ENCODE data around the gene TBC1D9B.

Gene TBC1D9B

GRCh38 chr5:179906795-179907555, 722 bp downstream of the TBC1D9B start:
- DNase-seq = no peak

DNA sequence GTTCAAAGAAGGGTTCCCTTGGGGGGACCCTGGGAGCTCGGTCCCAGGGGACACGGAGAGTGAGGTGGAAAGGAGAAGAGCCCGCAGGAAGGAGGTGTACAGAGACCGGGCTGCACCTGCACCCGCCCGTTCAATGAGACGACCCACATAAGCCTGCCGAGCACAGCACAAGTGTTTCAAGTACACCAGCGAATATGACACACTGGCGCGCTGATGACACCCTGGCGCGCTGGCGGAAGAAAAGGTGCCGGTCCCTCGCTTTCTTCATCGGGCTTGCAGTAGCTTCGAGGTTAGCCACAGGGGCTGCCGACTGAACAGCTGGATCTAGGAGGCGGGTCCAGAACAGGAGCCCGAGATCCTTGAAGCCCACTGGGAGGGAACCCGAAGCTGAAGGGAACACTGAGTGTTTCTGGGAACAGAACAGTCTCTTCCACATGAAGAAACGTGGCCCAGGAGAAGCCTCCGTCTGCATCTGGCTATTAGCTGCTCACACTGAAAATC, 1.4 kb downstream of the TBC1D9B start:
- no peak for DNase-seq

- no peak for DNase-seq
These were observed 2.5 kb downstream of the TBC1D9B start for GRCh38 chr5:179905161-179905560.

GRCh38 chr5:179904463-179905160, 3.1 kb downstream of the TBC1D9B start:
- no peak for DNase-seq

DNA sequence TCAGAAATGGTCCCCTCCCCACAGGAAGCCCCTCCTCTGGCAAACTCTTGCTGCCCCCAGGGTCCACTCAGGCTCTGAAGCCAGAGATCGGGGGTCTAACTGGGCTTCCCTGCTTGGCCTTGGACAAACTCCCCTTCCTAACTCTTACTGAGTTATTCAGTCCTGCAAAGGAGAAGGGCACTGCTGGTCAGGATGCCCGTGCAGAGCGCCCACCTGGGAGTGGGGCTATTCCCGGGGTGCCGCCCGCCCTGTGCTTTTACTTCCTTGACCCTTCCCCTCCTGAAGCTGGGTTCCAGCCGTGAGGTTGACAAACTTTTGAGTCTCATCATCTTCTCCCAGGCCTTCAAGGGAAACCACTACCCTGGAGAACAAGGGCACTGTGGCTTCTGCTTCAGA, 4.9 kb downstream of the TBC1D9B start:
- no peak for DNase-seq

- DNase-seq = no peak
These were observed 5.6 kb downstream of the TBC1D9B start for GRCh38 chr5:179901915-179902762.

DNA sequence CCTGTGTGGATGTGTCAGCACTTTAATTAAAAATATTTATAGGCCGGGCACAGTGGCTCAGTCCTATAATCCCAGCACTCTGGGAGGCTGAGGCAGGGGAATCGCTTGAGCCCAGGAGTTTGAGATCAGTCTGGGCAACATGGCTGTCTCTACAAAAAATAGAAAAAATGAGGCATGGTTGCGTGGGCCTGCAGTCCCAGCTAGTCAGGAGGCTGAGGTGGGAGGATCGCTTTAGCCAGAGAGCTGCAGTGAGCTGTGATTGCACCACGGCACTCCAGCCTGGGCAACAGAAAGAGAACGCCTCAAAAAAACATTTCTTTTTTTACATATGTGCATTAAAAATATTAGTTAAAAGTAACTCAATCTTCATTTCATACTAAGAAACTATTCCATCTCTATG, 6.2 kb downstream of the TBC1D9B start:
- DNase-seq = no peak

GRCh38 chr5:179900711-179901110, 7.0 kb downstream of the TBC1D9B start:
- DNase-seq = no peak

DNA sequence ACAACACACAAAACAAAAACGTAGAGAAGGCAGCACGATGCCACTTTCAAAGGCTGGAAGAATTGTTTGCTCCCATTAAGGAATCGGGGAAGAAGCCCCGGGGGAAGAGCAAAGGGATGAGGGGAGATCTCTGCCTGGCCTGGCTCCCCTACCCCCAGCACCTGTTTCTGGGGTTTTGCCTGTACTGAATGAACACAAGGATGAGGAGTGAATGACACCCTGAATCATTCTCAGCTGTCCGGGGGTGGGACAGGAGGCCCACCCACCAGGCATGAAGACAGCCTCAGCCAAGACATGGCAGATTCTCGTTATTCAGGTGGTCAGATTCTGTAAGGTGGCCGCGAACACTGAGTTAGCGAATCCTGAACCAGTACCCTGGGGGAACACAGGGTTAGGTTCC, 7.5 kb downstream of the TBC1D9B start:
- no peak for DNase-seq

DNA sequence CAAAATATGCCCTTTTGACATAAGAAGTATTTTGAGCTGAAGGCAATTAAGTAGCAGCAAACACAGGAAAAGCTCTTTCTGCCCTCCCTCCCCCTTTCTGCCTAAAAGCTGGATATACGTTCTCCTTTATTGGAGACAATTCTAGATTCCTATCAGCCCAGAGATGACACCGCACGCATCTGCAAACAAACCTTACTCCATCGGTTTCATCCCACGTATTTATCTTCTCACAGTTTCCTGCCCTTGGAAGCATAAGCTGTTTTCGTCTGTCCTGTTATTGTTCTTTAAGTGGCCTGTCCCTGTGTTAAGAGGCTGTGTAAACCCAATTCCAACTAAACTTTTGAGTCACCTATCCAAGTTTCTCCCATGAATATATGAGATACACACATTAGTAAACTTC, 11.8 kb downstream of the TBC1D9B start:
- DNase-seq = no peak

DNA sequence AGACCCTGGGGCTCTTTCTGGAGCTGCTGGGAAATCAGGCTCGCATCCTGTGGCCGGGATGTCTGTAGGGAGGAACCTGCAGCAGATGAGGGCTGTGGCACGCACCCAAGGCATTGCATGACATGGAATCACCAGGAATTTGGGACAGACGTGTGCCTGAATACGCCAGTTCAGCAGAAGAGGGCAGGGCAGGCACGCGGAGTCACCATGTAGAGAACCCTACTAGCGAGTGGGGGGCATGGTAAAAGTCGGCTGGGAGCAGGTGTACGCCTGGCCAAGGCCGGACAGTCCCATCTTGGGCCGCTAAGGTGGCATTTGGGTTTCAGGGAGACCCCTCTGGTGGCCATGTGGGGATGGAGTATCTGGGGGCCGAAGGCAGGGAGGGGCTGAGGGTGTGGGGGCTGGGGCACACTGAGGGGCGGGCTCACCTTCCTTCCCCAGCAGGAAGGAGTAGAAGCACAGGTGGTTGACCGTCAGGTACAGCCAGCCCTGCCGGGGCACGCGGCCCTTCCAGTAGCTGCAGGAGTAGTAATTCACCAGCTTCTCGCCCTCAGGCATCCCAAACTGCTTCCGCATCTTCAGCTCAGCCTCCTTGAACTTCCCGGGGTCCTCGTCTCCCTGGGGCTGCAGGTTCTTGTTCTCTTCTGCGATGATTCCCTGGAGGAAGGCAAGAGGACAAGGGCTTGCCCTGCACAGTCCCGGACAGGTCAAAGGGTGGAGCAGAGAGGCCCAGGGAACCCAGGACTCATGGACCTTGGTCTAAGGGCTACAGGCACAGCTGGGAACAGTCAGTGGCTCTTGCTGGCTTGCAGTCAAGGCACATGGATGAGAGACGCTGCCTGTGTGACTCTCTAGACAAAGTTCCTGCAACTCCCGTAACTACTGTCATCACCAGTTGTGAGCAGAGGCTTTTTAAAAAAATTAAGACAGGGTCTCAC, 13.5 kb downstream of the TBC1D9B start:
- DNase-seq = no peak

DNA sequence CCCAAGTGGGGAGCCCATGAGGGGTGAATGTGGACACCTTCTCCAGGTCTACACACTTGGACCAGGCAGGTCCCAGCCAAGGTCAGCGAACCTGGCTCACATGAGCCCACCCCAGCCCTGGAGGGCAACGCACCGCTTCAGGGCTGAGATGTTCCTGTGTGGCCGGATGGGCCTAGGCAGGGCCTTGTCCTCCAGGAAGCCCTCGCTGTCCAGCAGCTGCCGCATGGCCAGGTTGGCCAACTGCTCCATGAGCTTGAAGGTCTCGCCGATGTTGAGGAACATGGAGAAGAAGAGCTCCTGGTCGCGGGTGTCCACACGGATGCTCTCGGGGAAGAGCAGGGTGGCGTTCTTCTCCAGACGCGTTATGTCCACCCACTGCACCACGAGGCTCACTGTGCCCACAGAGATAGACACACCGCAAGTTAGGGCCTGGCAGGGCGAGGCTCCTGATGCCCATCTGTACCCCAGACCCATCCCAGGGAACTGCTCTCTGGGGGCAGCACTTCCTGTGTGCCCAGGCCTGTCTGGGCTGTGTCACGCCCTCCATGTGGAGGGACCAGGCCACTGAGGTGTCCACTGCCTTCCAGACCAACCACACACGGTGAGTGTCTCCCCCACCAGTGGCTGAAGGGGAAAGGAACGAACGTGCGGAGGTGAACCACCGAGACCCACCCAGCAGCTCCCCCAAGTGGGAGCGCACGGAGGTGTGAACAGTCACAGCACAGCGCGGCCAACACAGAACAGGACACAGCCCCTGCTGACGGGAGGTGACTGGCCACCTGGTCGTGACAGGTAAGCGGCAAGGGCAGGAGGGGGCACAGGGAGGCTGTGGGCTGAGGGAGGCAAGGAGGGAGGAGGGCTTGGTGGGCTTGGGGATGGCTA, 14.4 kb downstream of the TBC1D9B start:
- no peak for DNase-seq

DNA sequence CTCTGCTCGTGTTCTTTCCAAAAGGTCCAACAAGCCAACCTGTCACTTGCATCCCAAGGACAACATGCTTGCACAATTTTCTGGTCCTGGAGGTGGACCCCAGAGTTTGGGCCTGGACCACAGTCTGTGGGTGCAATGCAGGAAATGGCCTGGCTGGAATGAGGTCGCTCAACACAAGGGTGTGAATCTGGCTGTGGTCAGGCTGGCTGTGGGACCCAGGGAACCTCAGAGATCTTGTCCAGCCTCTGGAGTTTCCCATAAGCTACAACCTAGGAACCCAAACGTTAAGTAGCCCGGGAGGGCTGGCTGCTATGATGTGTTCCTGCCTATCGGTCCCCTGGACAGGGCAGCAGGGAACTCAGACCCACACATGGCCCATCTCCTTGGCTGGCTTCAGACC, 15.4 kb downstream of the TBC1D9B start:
- no peak for DNase-seq

DNA sequence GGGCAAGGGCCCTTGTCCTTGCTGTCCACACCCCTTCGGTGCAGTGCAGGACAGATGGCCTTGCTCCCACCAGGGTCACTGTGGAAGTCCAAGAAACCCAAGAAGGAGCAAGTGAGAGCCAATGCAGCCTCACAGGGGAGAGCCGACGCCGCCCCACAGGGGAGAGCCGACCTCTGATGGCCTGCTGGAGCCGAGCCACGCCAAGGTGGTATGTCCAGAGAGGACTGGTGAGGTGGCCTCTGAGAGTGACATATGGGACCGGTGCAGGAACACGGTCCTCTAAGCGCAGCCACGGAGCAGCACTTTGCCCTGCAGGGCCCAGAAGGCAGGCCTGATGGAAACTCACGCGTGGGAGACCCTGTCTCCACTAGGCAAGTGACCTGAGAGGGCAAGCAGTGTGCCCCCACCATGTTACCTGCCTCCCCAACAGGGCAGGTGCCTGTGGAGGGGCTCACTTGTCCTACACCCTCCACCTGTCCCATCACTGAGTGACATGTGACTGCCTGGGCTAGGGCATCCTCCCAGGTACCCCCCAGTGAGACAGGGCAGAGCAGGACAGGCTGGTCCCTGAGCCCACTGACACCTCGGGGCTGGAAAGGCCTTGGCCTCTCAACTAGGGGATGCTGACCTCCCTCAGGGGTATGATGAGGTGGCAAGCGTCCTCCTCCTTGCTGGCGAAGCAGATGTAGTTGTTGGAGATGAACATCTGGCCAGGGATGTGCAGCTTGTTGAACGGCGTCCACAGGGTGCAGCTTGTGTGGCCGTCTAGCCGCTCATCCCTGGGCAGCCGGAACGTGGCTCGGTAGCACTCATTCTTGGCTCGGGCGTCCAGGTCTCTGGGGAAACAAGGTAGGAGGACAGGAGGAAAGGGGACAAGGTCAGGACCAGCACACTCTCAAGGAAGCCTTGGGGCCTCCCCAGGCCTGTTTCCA, 16.7 kb downstream of the TBC1D9B start:
- DNase-seq = no peak

- DNase-seq = no peak
These were observed 17.8 kb downstream of the TBC1D9B start for GRCh38 chr5:179889885-179890284.

DNA sequence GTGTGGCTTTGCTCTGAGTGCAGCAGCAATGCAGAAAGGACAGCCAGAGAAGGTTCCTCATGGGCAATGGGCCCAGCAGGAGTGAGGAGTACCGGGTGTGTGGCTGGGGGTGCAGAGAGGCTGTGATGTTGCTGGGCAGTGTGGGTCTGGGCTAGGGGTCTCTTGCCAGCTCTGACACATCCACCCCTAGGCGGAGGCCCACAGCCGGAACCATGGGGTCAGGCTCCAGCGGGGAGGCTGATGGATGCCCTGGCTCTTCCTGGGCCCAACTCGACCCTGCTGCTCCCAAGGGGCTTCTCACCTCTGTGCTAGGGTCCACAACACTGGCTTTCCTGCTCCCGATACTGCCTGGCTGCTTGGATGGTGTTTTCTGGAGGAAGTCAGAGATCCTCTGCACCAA, 19.9 kb downstream of the TBC1D9B start:
- DNase-seq = no peak

GRCh38 chr5:179887095-179887494, 20.6 kb downstream of the TBC1D9B start:
- no peak for DNase-seq

- DNase-seq = no peak
These were observed 21.3 kb downstream of the TBC1D9B start for GRCh38 chr5:179886190-179886911.

DNA sequence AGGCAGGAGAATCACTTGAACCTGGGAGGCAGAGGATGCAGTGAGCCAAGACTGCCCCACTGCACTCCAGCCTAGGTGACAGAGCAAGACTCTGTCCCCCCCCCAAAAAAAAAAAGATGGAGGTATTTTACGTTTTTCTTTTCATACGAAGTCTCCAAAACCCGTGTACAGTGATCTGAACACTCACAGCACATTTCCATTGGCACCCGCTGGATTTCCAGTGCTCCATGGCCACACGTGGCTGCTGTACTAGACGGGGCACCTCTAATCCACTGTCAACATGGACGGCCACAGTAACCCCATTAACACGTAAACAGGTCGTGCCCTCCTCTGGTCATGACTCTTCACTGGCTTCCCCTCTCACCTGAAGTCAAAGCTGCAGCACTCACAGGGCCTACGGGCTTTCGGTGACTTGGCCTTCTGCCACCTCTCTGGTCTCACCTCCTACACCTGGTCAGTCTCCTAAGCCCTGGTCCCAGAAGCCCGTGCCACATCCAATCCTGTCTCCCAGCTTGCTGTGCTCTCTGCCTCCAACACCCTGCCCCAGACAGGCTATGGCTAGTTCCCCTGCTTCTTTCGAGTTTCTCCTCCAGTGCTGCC, 22.1 kb downstream of the TBC1D9B start:
- no peak for DNase-seq
